HepG2 (cell line): ENCODE measurements around the gene SDK2. TPM values are rescaled to one million over a fixed set of nuclear protein-coding genes. Genes with fewer than 3 reads are reported as not detected.
A peak's percentile ranks its signal among the peaks of the same experiment; 100 is the strongest.

Source experiments
- ATF3 ChIP-seq: sonication (generic); formaldehyde crosslinking; IDR thresholded peaks from 2 replicates; pipeline ENCODE4 v1.4.0; 2020; ENCODE audit warnings: missing genetic modification reagents
- ATF7-NPFF ChIP-seq: sonication (generic); formaldehyde crosslinking; IDR thresholded peaks from 2 replicates; pipeline ENCODE4 v1.8.1; 2023; ENCODE audit warnings: mild to moderate bottlenecking, low read depth, missing genetic modification reagents, moderate library complexity
- CERS6 ChIP-seq: sonication (generic); formaldehyde crosslinking; IDR thresholded peaks from 2 replicates; pipeline ENCODE4 v1.5.0; 2020; ENCODE audit warnings: missing genetic modification reagents
- DPF2 ChIP-seq: sonication (generic); formaldehyde crosslinking; IDR thresholded peaks from 2 replicates; pipeline ENCODE4 v1.4.0; 2020; ENCODE audit warnings: mild to moderate bottlenecking, low read depth, missing genetic modification reagents, borderline replicate concordance
- FOXC1 ChIP-seq: sonication (generic); formaldehyde crosslinking; IDR thresholded peaks from 2 replicates; pipeline ENCODE4 v1.8.0; 2022; ENCODE audit warnings: mild to moderate bottlenecking, missing genetic modification reagents, borderline replicate concordance
- GFI1 ChIP-seq: sonication (generic); formaldehyde crosslinking; IDR thresholded peaks from 2 replicates; pipeline ENCODE4 v1.5.0; 2020; ENCODE audit warnings: missing genetic modification reagents, mild to moderate bottlenecking, borderline replicate concordance
- ISX ChIP-seq: sonication (generic); formaldehyde crosslinking; conservative IDR thresholded peaks from 2 replicates; pipeline ENCODE4 v1.5.0; 2020; ENCODE audit warnings: missing genetic modification reagents
- MED13 ChIP-seq: sonication (generic); formaldehyde crosslinking; IDR thresholded peaks from 2 replicates; pipeline ENCODE4 v1.5.0; 2020; ENCODE audit warnings: missing genetic modification reagents
- PAXIP1 ChIP-seq: sonication (generic); formaldehyde crosslinking; conservative IDR thresholded peaks from 2 replicates; pipeline ENCODE4 v1.4.0; 2020; ENCODE audit warnings: mild to moderate bottlenecking, missing genetic modification reagents, moderate library complexity
- PRDM15 ChIP-seq: sonication (generic); formaldehyde crosslinking; IDR thresholded peaks from 2 replicates; pipeline ENCODE4 v1.4.0; 2020; ENCODE audit warnings: missing genetic modification reagents
- SNAPC2 ChIP-seq: sonication (generic); formaldehyde crosslinking; IDR thresholded peaks from 2 replicates; pipeline ENCODE4 v1.8.1; 2022; ENCODE audit warnings: mild to moderate bottlenecking, missing genetic modification reagents
- THAP9 ChIP-seq: sonication (generic); formaldehyde crosslinking; IDR thresholded peaks from 2 replicates; pipeline ENCODE4; 2020; ENCODE audit warnings: missing genetic modification reagents, mild to moderate bottlenecking, borderline replicate concordance
- ZNF451 ChIP-seq: sonication (generic); formaldehyde crosslinking; IDR thresholded peaks from 2 replicates; pipeline ENCODE4 v1.5.0; 2020; ENCODE audit warnings: mild to moderate bottlenecking, missing genetic modification reagents
- ZNF660 ChIP-seq: sonication (generic); formaldehyde crosslinking; IDR thresholded peaks from 2 replicates; pipeline ENCODE4 v1.5.1; 2020; ENCODE audit warnings: mild to moderate bottlenecking, low read depth, missing genetic modification reagents, borderline replicate concordance
- ZNF776 ChIP-seq: sonication (generic); formaldehyde crosslinking; IDR thresholded peaks from 2 replicates; pipeline ENCODE4 v1.4.0; 2020; ENCODE audit warnings: mild to moderate bottlenecking, missing genetic modification reagents
- ZNF879 ChIP-seq: sonication (generic); formaldehyde crosslinking; IDR thresholded peaks from 2 replicates; pipeline ENCODE4 v1.8.1; 2023; ENCODE audit warnings: missing genetic modification reagents
- polyA plus RNA-seq, 8 experiments: library from polyadenylated mRNA; depleted of rRNA in 3 of 8; stranded (reverse) in 7 of 8; unstranded in 1 of 8; fragments of >200 nt; fragmentation: Illumina TruSeq in 4 of 8; extraction: Trizol in 4 of 8; gene quantifications; 2 replicates each; pipeline versions ENCODE4 v1.2.1 to v1.2.3, GENCODE V29; 2011 to 2016; ENCODE audit warnings: low read depth in 4 of 8, missing spikeins in 1 of 8, mixed read lengths in 1 of 8; ENCODE audit not compliant: insufficient read depth in 1 of 8
- total RNA-seq, 5 experiments: library from RNA; depleted of rRNA; stranded (reverse); fragments of >200 nt; fragmentation: Illumina TruSeq; extraction: Trizol; gene quantifications; 2 replicates each; pipeline ENCODE4 v1.2.3, GENCODE V29; 2016; ENCODE audit warnings: low read depth in 1 of 5

The SDK2 gene
- total and polyA plus RNA-seq, 2 of the 13 experiments (the other 11 are each of a cell fraction or from before 2014, with no cell fraction given): not detected

- peak; percentile 63; the same call in 1 of the 2 replicates for TF ChIP-seq ZNF776 (CRISPR knock-in tag)
- peak; percentile 83; the same call in 1 of the 2 replicates for TF ChIP-seq MED13 (CRISPR knock-in tag)
- TF ChIP-seq GFI1 (CRISPR knock-in tag): peak; percentile 87
- TF ChIP-seq ZNF451 (CRISPR knock-in tag): no peak; the same call in 1 of the 2 replicates
- TF ChIP-seq THAP9: peak; percentile 46; the same call in 1 of the 2 replicates
- peak; percentile 76 for TF ChIP-seq DPF2 (CRISPR knock-in tag)
- TF ChIP-seq SNAPC2 (CRISPR knock-in tag): no peak
- TF ChIP-seq CERS6 (CRISPR knock-in tag): no peak
- TF ChIP-seq PAXIP1 (CRISPR knock-in tag): peak; percentile 84
- peak; percentile 48; the same call in 1 of the 2 replicates for TF ChIP-seq PRDM15 (CRISPR knock-in tag)
- peak; percentile 77 for TF ChIP-seq ATF7-NPFF (CRISPR knock-in tag)
- TF ChIP-seq ISX (CRISPR knock-in tag): 0 out of 2 replicates have a peak, but pooled peaks have one; percentile 48
- no peak for TF ChIP-seq ZNF660 (CRISPR knock-in tag)
- no peak for TF ChIP-seq ZNF879 (CRISPR knock-in tag)
- no peak; the same call in 1 of the 2 replicates for TF ChIP-seq ATF3 (CRISPR knock-in tag)
- no peak; the same call in 1 of the 2 replicates for TF ChIP-seq FOXC1 (CRISPR knock-in tag)
These were observed 336.0 kb downstream of the SDK2 start (continued) for GRCh38 chr17:73308017-73308823.
